HG03135 (cell line): Measurements from ENCODE around the gene MANSC1.
"Not testable (repeated sequence)": the region's sequence is repeated elsewhere in the genome, so short reads cannot be mapped to it uniquely, and the experiment has no call there.

Experiments used
- ATAC-seq: cut with Tn5 transposase; IDR thresholded peaks from one replicate; pipeline ENCODE4 v1.9.1; 2021; ENCODE audit warnings: mild to moderate bottlenecking, moderate library complexity; ENCODE audit not compliant: unreplicated experiment

The MANSC1 gene

GRCh38 chr12:12365931-12366431 lies 15.9 kb upstream of the MANSC1 start:
- ATAC-seq, result no peak

- ATAC-seq, result no peak
These were observed 15.4 kb upstream of the MANSC1 start for GRCh38 chr12:12365446-12365802.

- ATAC-seq, result no peak
These were observed 14.9 kb upstream of the MANSC1 start for GRCh38 chr12:12364787-12365445.

- ATAC-seq, result no peak
These were observed 8.5 kb upstream of the MANSC1 start for GRCh38 chr12:12358528-12358927.

- peak; percentile 12 for ATAC-seq
These were observed 7.8 kb upstream of the MANSC1 start for GRCh38 chr12:12357719-12358461.

- ATAC-seq, result peak; percentile 89
These were observed 7.1 kb upstream of the MANSC1 start, which contains the start of gene BORCS5 for GRCh38 chr12:12356896-12357718. BORCS5 (plus strand) TSS chr12:12357078; CDS start chr12:12357452, 374 bp downstream.

- no peak for ATAC-seq
These were observed 6.4 kb upstream of the MANSC1 start for GRCh38 chr12:12356467-12356895.

GRCh38 chr12:12353807-12354206 lies 3.8 kb upstream of the MANSC1 start:
- no peak for ATAC-seq

GRCh38 chr12:12353276-12353675 lies 3.2 kb upstream of the MANSC1 start:
- no peak for ATAC-seq

- ATAC-seq, result not testable (repeated sequence)
These were observed 1.6 kb upstream of the MANSC1 start for GRCh38 chr12:12351468-12352185.

GRCh38 chr12:12350868-12351463 lies 924 bp upstream of the MANSC1 start:
- ATAC-seq, result no peak

GRCh38 chr12:12338527-12339168 lies 11.4 kb downstream of the MANSC1 start:
- ATAC-seq, result no peak

GRCh38 chr12:12336511-12336910 lies 13.5 kb downstream of the MANSC1 start:
- no peak for ATAC-seq

- no peak for ATAC-seq
These were observed 14.0 kb downstream of the MANSC1 start for GRCh38 chr12:12336049-12336411.

- no peak for ATAC-seq
These were observed 15.5 kb downstream of the MANSC1 start for GRCh38 chr12:12334367-12335040.

GRCh38 chr12:12333407-12334366 lies 16.4 kb downstream of the MANSC1 start:
- no peak for ATAC-seq

GRCh38 chr12:12331896-12332295 lies 18.1 kb downstream of the MANSC1 start:
- ATAC-seq, result no peak

GRCh38 chr12:12331244-12331771 lies 18.7 kb downstream of the MANSC1 start:
- no peak for ATAC-seq
